NT2/D1 (cell line): ENCODE results near the gene GAB1.

ENCODE experiments used
- SUZ12 ChIP-seq: IDR thresholded peaks from 2 replicates; pipeline ENCODE4 v1.6.1; 2011; ENCODE audit not compliant: insufficient read length, insufficient read depth; ENCODE audit errors: extremely low read depth
- YY1 ChIP-seq: IDR thresholded peaks from 2 replicates; pipeline ENCODE4 v1.6.1; 2011; ENCODE audit not compliant: insufficient read length, insufficient read depth
- ZNF274 ChIP-seq: IDR thresholded peaks from 2 replicates; pipeline ENCODE4 v1.6.1; 2011; ENCODE audit warnings: mild to moderate bottlenecking, low read depth, low read length

- TF ChIP-seq SUZ12: no peak
- no peak for TF ChIP-seq ZNF274
- TF ChIP-seq YY1: no peak
These were observed 38.1 kb downstream of the GAB1 start for GRCh38 chr4:143374771-143375170.
